GM18505 (cell line): ENCODE measurements around the gene CLSTN2.

Source experiments
- ATAC-seq: cut with Tn5 transposase; IDR thresholded peaks from one replicate; pipeline ENCODE4 v1.9.1; 2021; ENCODE audit not compliant: unreplicated experiment
- POLR2A ChIP-seq: IDR thresholded peaks from 4 replicates; pipeline ENCODE4 v1.6.1; 2011; ENCODE audit warnings: borderline replicate concordance; ENCODE audit not compliant: insufficient read depth, insufficient read length; ENCODE audit errors: extremely low read depth

Gene CLSTN2

DNA sequence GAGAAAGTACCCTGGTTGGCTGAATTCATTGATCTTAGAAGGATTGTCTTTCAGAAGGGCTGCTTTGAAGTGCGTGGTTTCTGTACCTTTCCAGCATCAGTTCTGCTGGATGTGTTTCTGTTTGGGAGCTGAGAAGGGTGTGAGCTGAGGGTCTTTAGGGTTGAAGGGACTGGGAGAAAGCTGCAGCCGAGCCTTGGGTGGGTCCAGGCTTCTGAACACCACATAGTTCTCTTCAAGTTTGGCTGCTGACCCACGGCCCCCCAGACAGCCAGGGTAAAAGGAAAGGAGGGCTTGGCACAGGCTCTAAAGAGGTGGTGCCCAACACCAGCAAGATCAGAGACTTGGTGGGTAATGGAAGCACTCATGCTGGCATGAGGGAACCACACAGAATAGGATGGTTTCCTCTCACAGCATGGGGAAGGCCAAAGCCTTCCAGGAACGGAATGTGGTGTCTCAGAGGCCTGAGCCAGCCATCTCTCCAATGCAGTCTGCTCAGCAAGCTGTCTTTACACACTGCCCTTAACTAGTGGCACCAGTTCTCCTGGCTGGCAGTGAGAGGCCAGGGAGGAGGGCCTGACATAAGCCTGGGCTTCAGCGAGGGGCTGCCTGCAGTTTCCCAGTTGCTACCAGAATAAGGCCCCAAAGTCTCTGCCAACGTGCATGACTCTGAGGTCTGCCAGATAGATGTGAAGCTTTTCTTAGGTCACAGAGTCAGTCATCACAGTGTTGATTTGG lies 503.9 kb downstream of the CLSTN2 start:
- no peak for TF ChIP-seq POLR2A

DNA sequence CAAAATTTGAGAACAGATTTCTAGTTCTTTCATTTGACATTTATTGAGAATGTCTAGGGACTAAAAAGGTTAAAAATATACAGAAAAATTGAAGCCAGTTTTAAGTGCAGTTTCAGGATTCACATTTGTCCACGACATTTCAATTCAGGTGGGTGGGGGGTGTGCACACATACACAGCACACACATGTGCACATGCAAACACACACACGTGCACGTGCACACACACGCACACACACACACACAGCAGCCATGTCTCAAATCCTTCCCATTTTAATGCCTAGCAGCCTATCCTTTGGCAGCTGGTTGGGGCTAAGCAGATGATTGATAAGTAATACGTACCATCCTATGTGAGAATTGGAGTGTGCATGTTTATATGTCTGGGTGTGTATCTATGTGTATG lies 504.5 kb downstream of the CLSTN2 start:
- TF ChIP-seq POLR2A, result no peak
- ATAC-seq, result no peak

More for the DNA sequence above, 503.9 kb downstream of the CLSTN2 start:
- ATAC-seq, result no peak

DNA sequence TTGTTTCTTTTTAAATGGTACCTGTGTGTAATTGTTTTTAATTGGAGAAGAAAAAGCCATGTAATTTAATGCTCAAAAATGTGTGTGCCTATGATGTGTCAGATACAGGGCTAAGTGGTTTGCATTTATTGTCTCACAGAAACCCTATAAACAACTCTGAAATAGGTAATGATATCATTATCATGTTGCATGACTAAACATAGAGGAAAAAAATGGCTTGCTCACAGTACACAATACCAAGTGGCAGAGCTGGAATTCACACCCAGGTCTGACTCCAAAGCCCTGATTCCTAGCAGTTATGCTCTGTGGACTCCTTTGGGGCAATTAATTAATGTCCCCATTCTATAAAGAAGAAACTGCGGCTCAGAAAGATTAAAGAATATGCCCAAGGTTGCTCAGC lies 505.5 kb downstream of the CLSTN2 start:
- no peak for ATAC-seq
- TF ChIP-seq POLR2A, result no peak

DNA sequence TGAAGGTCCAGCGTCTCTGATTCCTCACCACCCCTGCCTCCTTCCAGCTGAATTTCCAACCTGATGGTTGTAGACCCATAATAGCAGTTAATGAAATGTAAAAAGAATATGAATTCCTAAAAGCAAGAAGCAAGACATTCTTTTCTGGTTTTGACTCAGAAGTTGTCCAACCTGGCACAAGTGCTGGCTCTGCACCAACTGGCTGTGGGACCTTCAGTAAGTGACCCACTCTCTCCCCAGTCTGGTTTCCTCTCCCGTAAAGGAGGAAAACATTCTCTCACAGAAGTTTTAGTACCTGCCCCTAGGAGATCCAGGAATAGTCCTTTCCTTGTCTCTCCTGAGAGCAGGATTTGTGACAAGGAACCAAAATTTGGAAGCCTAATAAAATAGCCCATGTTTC lies 506.0 kb downstream of the CLSTN2 start:
- TF ChIP-seq POLR2A, result no peak
- no peak for ATAC-seq

DNA sequence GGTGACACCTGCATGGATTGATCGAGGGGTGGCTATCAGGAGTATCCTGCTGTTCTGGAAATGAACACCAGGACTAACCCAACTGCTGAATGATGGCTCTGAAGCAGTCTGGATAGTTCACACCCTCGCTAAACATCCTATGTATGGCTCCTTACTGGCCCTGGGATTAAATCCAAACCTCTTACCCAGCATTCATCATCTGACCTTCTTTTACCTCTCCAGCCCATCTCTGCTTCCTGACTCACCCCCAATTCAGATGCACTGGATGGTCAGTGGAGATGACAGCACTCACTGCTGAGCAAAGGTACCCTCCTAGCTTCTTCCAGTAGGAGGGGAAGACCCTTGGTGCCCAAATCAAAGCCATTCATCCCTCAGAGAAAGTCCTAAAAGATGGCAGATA lies 507.6 kb downstream of the CLSTN2 start:
- no peak for ATAC-seq
- no peak for TF ChIP-seq POLR2A

DNA sequence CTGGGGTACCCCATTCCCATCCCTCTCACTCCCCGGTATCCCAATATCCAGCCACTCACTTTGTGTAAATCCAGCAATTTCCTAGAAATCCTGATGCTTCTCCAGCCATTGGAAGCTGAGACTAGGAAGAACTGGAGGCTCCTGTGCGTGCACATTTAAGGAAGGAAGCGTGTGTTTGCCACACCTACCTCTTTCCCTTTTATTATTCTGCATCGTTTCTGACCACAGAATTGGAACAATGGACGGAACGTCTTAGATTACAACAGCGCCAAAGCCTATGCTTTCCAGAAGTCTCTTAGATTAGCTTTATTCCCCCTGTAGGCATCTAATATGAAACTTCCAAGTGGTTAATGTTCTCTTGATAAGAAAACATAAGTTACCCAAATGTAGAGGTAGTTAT lies 508.1 kb downstream of the CLSTN2 start:
- no peak for ATAC-seq
- TF ChIP-seq POLR2A, result no peak

DNA sequence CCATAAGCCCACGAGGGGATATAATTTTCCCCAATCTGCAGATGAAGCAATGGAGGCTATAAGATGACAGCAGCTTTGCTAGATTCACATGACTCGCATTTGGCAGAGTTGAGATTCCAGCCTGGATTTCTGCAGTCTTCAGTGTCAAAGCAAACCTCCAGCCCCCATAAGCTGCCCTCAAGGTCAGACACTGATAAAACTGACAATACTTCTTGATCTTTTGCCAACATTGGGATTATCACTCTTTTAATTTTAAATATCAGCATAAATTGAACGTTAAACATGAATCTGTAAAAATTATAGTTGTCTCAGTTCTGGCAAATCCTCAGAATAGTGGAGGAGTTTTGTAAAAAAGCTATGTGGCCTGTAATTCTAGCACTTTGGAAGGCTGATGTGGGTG lies 508.8 kb downstream of the CLSTN2 start:
- no peak for TF ChIP-seq POLR2A
- ATAC-seq, result no peak

DNA sequence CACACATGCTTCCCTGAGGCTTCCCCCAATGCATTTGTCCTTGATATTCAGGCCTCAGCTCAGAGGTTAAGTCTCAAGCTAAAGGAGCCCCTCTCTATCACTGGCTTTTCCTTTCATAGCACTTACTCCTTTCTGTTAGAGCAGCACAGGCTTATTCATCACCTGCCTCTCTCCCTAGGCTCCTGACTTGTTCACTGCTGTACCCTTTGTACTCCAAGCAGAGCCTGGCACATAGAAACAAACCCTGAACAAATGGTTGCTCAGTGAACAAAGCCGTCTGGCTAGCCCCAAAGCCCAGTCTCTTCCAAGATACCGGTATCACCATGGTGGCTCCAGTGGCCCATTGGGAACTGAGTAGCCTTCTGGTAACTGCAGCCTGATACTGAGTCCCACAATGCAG lies 511.7 kb downstream of the CLSTN2 start:
- TF ChIP-seq POLR2A, result no peak
- ATAC-seq, result no peak

DNA sequence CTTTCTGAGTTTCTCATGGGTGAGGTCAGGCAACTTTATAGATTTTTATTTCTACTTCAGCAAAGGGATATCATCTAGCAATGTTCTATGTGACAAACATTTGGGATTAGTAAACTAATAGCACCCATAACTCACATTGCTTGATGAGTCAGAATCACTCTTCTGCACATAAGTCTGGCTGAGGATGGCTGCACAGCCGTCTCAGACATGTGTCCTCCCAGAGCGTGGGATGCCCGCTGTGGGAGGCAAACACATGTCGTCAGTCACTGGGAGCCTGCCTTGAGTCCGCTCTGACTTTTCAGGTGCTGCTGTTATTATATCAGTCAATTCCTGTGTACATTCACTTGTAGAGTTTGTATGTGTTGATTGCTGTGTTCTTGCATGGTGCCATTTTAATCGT lies 512.2 kb downstream of the CLSTN2 start:
- no peak for TF ChIP-seq POLR2A
- no peak for ATAC-seq

DNA sequence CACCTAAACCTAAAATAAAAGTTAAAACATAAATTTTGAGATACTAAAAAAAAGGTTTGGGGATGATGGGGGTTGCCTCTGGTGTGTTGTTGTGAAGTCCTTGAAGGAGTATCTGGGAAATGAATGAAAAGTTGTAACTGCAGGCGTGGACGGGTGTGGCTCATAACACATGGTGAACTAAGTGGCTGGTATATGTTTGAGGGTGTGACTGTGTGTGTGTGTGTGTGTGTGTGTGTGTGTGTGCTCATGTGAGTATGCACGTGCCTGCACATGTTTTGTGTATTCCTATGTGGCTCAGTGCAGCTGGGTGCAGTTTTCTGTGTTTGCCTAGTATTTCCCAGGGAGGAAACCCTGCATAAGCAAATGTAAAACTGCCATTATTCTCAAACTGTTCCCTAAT lies 513.0 kb downstream of the CLSTN2 start:
- no peak for ATAC-seq
- TF ChIP-seq POLR2A, result no peak

DNA sequence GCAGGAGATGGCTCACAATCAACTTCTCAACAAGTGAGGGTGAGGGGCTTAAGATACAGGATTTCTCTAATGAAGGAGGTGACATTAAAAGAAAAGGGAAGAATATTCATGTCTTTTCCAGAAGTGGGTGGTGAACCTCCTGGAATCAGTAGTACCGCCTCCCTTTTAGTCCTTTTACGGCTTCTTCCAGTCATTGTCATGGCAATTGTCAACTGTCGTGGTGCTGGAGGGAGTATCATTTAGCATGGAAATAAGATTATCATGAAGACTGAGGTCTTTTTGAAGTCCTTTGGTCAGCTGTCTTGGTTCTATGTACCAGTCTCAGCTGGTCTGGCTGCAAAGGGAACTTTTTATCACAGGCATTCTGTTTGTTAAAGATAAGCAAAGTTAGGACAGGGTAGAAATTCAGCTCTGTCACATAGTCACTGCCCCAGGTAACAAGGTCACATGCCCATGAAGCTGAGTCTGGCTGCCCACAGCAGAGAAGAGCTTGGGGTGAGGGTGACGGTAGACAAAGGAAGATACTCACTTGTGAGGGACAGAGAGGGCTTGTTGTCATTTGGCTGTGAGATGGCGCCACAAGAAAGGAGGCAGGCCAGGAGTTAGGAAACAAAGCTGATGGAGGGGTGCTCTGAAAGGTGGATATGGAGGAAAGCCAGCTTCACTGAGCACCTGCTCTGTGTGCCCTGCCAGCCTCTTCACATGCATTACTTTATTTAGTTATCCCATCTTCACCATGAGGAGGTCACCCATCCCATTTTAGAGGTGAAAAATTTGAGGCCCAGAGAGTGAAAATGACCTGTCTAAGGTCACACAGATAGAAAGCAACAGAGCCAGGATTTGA lies 514.6 kb downstream of the CLSTN2 start:
- TF ChIP-seq POLR2A, result no peak
- no peak for ATAC-seq

DNA sequence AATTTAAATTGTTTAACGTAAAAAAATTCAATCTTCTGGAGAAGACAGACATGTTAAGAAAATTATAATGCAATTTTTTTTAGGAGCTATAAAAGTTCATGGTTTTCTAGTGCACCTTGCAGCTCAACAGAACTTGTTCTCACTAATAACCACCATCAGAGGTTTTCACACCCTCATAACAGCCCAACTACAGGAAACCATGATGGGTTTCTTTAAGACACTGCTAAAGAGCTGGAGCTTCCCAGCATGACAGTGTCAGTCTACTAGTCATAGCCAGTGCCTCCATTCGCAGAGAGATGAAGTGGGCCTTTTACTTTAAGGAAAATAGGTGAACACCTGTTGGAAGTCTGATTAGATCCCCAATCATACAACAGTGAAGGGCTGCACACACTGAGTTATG lies 518.8 kb downstream of the CLSTN2 start:
- no peak for TF ChIP-seq POLR2A
- ATAC-seq, result no peak

DNA sequence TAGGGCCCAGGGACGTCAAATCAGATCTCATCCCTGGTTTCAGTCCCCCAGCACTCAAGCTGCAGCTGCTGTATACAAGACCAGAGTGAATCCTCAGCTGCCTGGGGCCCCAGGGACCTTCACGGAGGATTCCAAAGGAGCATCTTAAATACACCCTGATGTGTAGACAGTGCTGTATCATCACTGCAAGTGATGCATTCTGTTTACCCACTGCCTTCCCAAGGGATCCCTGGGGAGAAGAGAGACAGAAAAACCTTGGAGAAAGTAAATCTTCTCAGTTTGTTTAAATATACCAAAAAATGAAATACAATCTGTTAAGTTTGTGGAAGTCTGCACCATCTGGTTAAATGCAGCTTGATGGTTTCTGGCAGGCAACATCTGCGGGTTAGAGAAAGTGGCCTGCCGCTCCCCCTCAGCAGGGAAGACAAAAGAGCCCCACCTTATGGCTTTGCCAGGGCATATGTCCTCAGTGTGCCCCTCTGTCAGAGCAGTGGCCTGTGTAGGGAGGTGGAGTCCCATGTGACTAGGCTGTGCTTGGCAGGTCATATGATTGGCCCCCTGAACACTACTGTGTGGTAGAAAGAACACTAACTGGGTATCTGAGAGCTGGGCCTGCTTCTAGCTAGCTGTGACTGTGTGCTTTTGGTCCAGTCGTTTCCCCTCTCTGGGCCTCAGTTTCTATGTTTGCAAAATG lies 520.7 kb downstream of the CLSTN2 start:
- no peak for ATAC-seq
- no peak for TF ChIP-seq POLR2A
